ENCODE results near the gene ZBTB8A. TPM values are rescaled to one million over a fixed set of nuclear protein-coding genes. Genes with fewer than 3 reads are reported as not detected.

Gene ZBTB8A
- polyA plus RNA-seq, 1 of the 3 experiments (the other 2 are of a cell fraction), result 1.3 TPM

DNA sequence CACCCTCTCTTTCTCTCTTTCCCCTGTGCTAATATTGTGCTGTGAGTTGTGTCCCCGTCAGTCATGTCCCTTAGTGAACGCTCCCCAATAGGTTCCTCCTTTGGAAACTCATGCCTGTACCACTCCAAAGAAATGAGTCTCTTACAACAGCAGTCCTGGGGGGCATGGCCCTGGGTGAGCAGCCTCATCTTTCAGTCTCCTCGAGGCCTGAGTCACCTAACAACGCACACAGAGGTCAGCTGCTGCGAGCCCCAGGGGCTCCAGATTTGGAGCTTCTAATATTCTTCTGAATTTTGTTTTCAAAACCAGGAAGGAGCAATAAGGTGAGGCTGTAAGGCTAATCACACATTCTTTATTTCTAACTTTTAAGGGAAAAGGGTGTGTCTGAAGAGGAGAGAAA, 30.5 kb upstream of the ZBTB8A start:
- WGBS (ENCODE audit: low lambda C conversion rate), result 69% methylated on average over 5 of the region's 5 CpGs

More for the DNA sequence above, 30.5 kb upstream of the ZBTB8A start:
- TF ChIP-seq MXI1 (IDR thresholded peaks at IDR 0.05; ENCODE audit: low read depth, low read length) (no peak), SIN3A (IDR thresholded peaks at IDR 0.05; ENCODE audit: borderline replicate concordance, low read depth, low read length) (no peak), EZH2phosphoT487 (IDR thresholded peaks at IDR 0.05; ENCODE audit: borderline replicate concordance, low read depth) (no peak), NRF1 (IDR thresholded peaks at IDR 0.05; ENCODE audit: low read depth, low read length) (no peak), RCOR1 (IDR thresholded peaks at IDR 0.05; ENCODE audit: low read length) (no peak), RXRA (IDR thresholded peaks at IDR 0.05; ENCODE audit: borderline replicate concordance, low read depth) (no peak), GATA2 (CRISPR knock-in tag; IDR thresholded peaks at IDR 0.05) (no peak), RAD21 (IDR thresholded peaks at IDR 0.05; ENCODE audit: low read length) (no peak), POLR2AphosphoS5 (IDR thresholded peaks at IDR 0.05; ENCODE audit: low read depth, low read length) (no peak), PBX3 (IDR thresholded peaks at IDR 0.05) (no peak), TCF12 (IDR thresholded peaks at IDR 0.05) (no peak), IRF3 (IDR thresholded peaks at IDR 0.05; ENCODE audit: low read depth, low read length) (no peak), EP300 (IDR thresholded peaks at IDR 0.05; ENCODE audit: borderline replicate concordance in 1 of 2, low read depth in 1 of 2, low read length in 1 of 2) (no peak)
- TF ChIP-seq, protein P1, sequence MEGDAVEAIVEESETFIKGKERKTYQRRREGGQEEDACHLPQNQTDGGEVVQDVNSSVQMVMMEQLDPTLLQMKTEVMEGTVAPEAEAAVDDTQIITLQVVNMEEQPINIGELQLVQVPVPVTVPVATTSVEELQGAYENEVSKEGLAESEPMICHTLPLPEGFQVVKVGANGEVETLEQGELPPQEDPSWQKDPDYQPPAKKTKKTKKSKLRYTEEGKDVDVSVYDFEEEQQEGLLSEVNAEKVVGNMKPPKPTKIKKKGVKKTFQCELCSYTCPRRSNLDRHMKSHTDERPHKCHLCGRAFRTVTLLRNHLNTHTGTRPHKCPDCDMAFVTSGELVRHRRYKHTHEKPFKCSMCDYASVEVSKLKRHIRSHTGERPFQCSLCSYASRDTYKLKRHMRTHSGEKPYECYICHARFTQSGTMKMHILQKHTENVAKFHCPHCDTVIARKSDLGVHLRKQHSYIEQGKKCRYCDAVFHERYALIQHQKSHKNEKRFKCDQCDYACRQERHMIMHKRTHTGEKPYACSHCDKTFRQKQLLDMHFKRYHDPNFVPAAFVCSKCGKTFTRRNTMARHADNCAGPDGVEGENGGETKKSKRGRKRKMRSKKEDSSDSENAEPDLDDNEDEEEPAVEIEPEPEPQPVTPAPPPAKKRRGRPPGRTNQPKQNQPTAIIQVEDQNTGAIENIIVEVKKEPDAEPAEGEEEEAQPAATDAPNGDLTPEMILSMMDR (IDR thresholded peaks at IDR 0.05), result no peak
- TF ChIP-seq, protein P2, sequence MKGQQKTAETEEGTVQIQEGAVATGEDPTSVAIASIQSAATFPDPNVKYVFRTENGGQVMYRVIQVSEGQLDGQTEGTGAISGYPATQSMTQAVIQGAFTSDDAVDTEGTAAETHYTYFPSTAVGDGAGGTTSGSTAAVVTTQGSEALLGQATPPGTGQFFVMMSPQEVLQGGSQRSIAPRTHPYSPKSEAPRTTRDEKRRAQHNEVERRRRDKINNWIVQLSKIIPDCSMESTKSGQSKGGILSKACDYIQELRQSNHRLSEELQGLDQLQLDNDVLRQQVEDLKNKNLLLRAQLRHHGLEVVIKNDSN (IDR thresholded peaks at IDR 0.05; ENCODE audit: borderline replicate concordance, low read depth), result no peak
- Histone ChIP-seq H4K20me1 (ENCODE audit: insufficient read depth) (no peaks in the 10 kb centered on the region), H3F3A (replicated peaks; ENCODE audit: insufficient read depth) (peaks cover 5% of the 10 kb centered on the region), H3K27ac (ENCODE audit: low read depth in 2 of 2, low read length in 1 of 2) (no peak overlapping the region), H3K4me2 (no peak overlapping the region), H3K79me2 (ENCODE audit: insufficient read depth) (no peaks in the 10 kb centered on the region), H3K9me2 (no peaks in the 10 kb centered on the region), H3K36me3 (replicated peaks in 1 of 2; ENCODE audit: control insufficient read depth in 1 of 2, insufficient read depth in 2 of 2, low read length in 1 of 2) (no peaks in the 10 kb centered on the region), H2AFZ (ENCODE audit: low read depth) (no peak overlapping the region), H3K9ac (no peak overlapping the region), H3K4me1 (ENCODE audit: control insufficient read depth in 1 of 2, insufficient read depth in 2 of 2, low read depth in 1 of 2, low read length in 1 of 2) (no peaks in the 10 kb centered on the region), H3K9me3 (no peaks in the 10 kb centered on the region; the same call in 1 of the 2 replicates), H3K27me3 (ENCODE audit: insufficient read depth) (no peaks in the 10 kb centered on the region), H3K4me3 (ENCODE audit: low read depth in 2 of 2, low read length in 1 of 2) (no peak overlapping the region)
- no peak for DNase-seq
- CTCF ChIA-PET, result interaction anchor here (3.8 kb wide), 1 partner anchor 11 kb away, joined by 20 read pairs; no protein-coding TSS in a partner anchor
- POLR2A ChIA-PET, result no interaction called here

Measured in SK-N-SH (cell line).